HEK293 (cell line): ENCODE data around the gene SLC17A9.

Source experiments
- CTCF ChIA-PET: fragments of 350-600 bp; formaldehyde crosslinking; extraction: SDS; loops from one replicate; lab custom pipeline; 2021; ENCODE audit warnings: antibody characterized with exemption; lab: Yijun Ruan, JAX
- POLR2A ChIA-PET: fragments of 300-600 bp; formaldehyde crosslinking; extraction: SDS; loops from one replicate; lab custom pipeline; 2020; ENCODE audit warnings: antibody characterized with exemption, inconsistent platforms; lab: Yijun Ruan, JAX
- H3K27ac ChIP-seq: fragments of 200-500 bp; sonication (Bioruptor generic); 2 replicates; pipeline ENCODE4 v1.5.1; 2014; ENCODE audit warnings: low read depth, low read length, control low read depth, inconsistent platforms; ENCODE audit errors: extremely low read depth
- H3K36me3 ChIP-seq, 2 experiments: fragments of 200-500 bp in 1 of 2; sonication (Bioruptor generic) in 1 of 2; 1 replicate in 1 of 2; 2 replicates in 1 of 2; pipeline ENCODE4 v1.5.1; 2014 to 2017; ENCODE audit warnings: inconsistent platforms in 2 of 2, low read length in 2 of 2; ENCODE audit not compliant: control insufficient read depth in 2 of 2, insufficient read depth in 1 of 2
- H3K4me1 ChIP-seq: fragments of 200-500 bp; sonication (Bioruptor generic); 2 replicates; pipeline ENCODE4 v1.5.1; 2014; ENCODE audit warnings: mild to moderate bottlenecking, low read length, inconsistent platforms; ENCODE audit not compliant: control insufficient read depth, insufficient read depth
- H3K4me3 ChIP-seq: 2 replicates; pipeline ENCODE4 v1.5.1; 2011; ENCODE audit warnings: low read depth, mild to moderate bottlenecking, control low read depth, low read length, moderate library complexity
- H3K9me3 ChIP-seq: fragments of 200-500 bp; sonication (Bioruptor generic); 2 replicates; pipeline ENCODE4 v1.5.1; 2014; ENCODE audit warnings: low read depth, low read length, inconsistent platforms; ENCODE audit not compliant: control insufficient read depth, insufficient read depth
- BCL11B ChIP-seq: fragments of 450-650 bp; formaldehyde crosslinking; IDR thresholded peaks from 2 replicates; pipeline ENCODE4 v1.5.1; 2016; ENCODE audit warnings: low read depth, missing biosample characterization, missing genetic modification characterization
- GLI2 ChIP-seq: fragments of 450-650 bp; formaldehyde crosslinking; IDR thresholded peaks from 2 replicates; pipeline ENCODE4; 2017; ENCODE audit warnings: missing biosample characterization, missing genetic modification characterization, low read depth, borderline replicate concordance
- GLIS1 ChIP-seq: fragments of 450-650 bp; formaldehyde crosslinking; IDR thresholded peaks from 2 replicates; pipeline ENCODE4 v1.5.1; 2016; ENCODE audit warnings: missing biosample characterization, missing genetic modification characterization
- OVOL3 ChIP-seq: fragments of 450-650 bp; formaldehyde crosslinking; IDR thresholded peaks from 2 replicates; pipeline ENCODE4 v1.5.1; 2016; ENCODE audit warnings: missing biosample characterization, missing genetic modification characterization
- SCRT2 ChIP-seq: fragments of 450-650 bp; formaldehyde crosslinking; IDR thresholded peaks from 2 replicates; pipeline ENCODE4 v1.5.1; 2016; ENCODE audit warnings: missing biosample characterization, missing genetic modification characterization
- ZBTB1 ChIP-seq: fragments of 450-650 bp; formaldehyde crosslinking; IDR thresholded peaks from 2 replicates; pipeline ENCODE4 v1.5.1; 2016; ENCODE audit warnings: missing biosample characterization, missing genetic modification characterization
- ZNF112 ChIP-seq: fragments of 450-650 bp; formaldehyde crosslinking; IDR thresholded peaks from 2 replicates; pipeline ENCODE4 v1.5.0; 2017; ENCODE audit warnings: missing biosample characterization, missing genetic modification characterization
- ZNF157 ChIP-seq: fragments of 450-650 bp; formaldehyde crosslinking; IDR thresholded peaks from 2 replicates; pipeline ENCODE4 v1.5.1; 2016; ENCODE audit warnings: missing biosample characterization, missing genetic modification characterization
- ZNF571 ChIP-seq: fragments of 450-650 bp; formaldehyde crosslinking; IDR thresholded peaks from 2 replicates; pipeline ENCODE4 v1.5.0; 2017; ENCODE audit warnings: missing biosample characterization, missing genetic modification characterization
- ZNF776 ChIP-seq: fragments of 450-650 bp; formaldehyde crosslinking; IDR thresholded peaks from 2 replicates; pipeline ENCODE4 v1.5.0; 2017; ENCODE audit warnings: missing biosample characterization, missing genetic modification characterization, borderline replicate concordance
- TF ChIP-seq, protein P1 (sequence below): fragments of 450-650 bp; formaldehyde crosslinking; conservative IDR thresholded peaks from 2 replicates; pipeline ENCODE4 v1.5.1; 2016; ENCODE audit warnings: low read depth, missing biosample characterization, missing genetic modification characterization
- TF ChIP-seq, protein P2 (sequence below): fragments of 450-650 bp; formaldehyde crosslinking; IDR thresholded peaks from 2 replicates; pipeline ENCODE4 v1.5.1; 2016; ENCODE audit warnings: missing biosample characterization, missing genetic modification characterization
- TF ChIP-seq, protein P3 (sequence below): fragments of 450-650 bp; formaldehyde crosslinking; IDR thresholded peaks from 2 replicates; pipeline ENCODE4 v1.5.1; 2016; ENCODE audit warnings: missing biosample characterization, missing genetic modification characterization
- TF ChIP-seq, protein P4 (sequence below): fragments of 450-650 bp; formaldehyde crosslinking; IDR thresholded peaks from 2 replicates; pipeline ENCODE4 v1.5.1; 2016; ENCODE audit warnings: missing biosample characterization, missing genetic modification characterization

SLC17A9 gene

DNA sequence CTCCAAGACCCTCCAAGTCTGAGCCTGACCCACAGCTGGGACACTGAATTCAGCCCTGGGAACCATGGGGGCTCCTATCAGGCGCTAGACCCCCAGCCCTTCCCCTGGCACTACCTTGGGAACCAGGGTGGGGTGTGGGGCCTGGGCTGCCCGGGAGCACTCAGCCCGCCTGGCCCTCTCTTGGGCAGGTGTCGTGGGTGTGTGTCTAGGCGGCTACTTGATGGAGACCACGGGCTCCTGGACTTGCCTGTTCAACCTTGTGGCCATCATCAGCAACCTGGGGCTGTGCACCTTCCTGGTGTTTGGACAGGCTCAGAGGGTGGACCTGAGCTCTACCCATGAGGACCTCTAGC, 14.6 kb downstream of the SLC17A9 start:
- H3K4me3 ChIP-seq = no peak overlapping the region
- TF ChIP-seq, protein P1, sequence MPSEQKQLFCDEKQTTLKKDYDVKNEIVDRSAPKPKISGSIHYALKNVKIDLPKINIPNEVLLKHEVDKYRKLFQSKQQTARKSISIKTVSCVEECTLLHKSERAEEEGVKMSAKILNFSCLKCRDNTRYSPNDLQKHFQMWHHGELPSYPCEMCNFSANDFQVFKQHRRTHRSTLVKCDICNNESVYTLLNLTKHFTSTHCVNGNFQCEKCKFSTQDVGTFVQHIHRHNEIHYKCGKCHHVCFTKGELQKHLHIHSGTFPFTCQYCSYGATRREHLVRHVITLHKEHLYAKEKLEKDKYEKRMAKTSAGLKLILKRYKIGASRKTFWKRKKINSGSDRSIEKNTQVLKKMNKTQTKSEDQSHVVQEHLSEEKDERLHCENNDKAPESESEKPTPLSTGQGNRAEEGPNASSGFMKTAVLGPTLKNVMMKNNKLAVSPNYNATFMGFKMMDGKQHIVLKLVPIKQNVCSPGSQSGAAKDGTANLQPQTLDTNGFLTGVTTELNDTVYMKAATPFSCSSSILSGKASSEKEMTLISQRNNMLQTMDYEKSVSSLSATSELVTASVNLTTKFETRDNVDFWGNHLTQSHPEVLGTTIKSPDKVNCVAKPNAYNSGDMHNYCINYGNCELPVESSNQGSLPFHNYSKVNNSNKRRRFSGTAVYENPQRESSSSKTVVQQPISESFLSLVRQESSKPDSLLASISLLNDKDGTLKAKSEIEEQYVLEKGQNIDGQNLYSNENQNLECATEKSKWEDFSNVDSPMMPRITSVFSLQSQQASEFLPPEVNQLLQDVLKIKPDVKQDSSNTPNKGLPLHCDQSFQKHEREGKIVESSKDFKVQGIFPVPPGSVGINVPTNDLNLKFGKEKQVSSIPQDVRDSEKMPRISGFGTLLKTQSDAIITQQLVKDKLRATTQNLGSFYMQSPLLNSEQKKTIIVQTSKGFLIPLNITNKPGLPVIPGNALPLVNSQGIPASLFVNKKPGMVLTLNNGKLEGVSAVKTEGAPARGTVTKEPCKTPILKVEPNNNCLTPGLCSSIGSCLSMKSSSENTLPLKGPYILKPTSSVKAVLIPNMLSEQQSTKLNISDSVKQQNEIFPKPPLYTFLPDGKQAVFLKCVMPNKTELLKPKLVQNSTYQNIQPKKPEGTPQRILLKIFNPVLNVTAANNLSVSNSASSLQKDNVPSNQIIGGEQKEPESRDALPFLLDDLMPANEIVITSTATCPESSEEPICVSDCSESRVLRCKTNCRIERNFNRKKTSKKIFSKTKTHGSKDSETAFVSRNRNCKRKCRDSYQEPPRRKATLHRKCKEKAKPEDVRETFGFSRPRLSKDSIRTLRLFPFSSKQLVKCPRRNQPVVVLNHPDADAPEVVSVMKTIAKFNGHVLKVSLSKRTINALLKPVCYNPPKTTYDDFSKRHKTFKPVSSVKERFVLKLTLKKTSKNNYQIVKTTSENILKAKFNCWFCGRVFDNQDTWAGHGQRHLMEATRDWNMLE (tag by site-specific recombination) = no peak
- TF ChIP-seq ZNF776 (tag by site-specific recombination) (no peak), ZBTB1 (no peak), BCL11B (tag by site-specific recombination) (no peak)
- TF ChIP-seq, all 188 proteins: peak for 0
- H3K36me3 ChIP-seq = no peaks in the 10 kb centered on the region
- ChIA-PET POLR2A (no interaction called here), CTCF (no interaction called here)
- H3K9me3 ChIP-seq = no peaks in the 10 kb centered on the region
- no peaks in the 10 kb centered on the region for H3K4me1 ChIP-seq
- H3K27ac ChIP-seq = no peak overlapping the region

DNA sequence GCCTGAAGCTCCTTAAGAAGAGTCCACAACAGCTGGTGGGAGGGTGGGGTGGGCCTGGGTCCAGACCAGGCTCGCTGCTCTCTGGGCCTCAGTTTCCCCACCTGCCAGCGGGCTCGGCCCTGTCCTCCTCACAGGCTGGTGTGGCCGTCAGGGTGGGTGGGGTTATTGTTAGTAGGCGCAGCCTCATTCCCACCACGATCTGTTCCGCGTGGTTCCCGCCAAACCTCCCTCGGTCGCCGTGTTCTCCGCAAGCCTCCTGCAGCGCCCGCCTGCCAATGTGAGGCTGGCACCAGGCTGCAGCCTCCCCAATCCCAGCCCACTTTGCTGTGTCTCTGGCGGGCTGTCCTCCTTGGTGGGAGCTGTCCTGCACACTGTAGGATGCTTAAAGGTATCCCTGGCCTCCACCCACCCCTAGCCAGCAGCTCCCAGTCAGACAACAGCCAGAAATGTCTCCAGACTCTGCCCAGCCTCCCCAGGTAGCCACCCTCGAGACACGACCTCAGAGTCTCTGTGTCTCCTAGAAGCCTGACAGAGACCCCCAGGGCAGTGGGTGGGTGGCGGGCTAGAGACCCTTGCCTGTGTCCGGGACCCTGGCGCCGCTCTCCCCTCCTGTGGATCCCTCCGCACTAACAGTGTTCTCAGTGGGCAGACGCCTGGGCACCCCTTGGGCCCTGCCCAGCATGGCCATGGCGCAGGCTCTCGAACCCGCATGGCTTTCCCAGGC, 15.3 kb downstream of the SLC17A9 start:
- POLR2A ChIA-PET = no interaction called here
- no peaks in the 10 kb centered on the region for H3K36me3 ChIP-seq
- CTCF ChIA-PET = no interaction called here

DNA sequence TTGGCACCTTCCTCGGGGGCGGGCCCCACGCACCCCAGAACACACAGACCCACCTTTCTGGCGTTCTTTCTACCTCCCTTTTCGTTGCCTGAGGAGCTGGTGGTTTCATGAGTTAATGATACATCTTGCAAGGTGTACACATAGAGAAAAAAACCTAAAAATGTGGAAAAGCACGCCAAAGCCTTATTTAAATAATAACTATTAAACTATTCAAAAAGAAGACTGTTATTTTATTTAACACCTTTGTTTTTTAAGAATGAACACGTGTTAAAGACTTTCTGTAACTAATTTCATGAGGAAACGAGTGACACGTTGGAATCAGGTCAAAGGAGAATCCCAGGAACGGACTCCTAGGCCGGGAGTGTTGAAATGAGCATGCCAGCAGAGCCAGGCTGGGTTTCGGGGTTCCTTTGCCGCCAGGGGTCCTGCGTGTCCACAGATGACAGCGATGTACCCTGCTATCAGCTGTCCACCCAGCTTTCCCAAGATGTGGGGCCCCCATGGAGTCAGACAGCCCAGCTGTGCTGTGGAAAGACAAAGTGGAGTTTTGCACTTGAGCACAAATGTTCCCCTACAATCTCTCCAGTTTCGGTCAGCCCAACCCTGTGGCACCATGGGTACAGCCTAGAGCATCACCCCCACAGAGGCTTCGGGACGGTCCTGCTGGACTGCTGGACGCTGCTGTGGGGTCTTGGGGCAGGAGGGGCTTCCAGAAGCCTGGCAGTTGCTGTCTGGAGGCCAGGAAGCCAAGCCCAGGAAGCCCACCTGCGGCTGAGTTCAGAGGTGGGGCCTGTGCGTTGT, 16.1 kb downstream of the SLC17A9 start:
- TF ChIP-seq, protein P2, sequence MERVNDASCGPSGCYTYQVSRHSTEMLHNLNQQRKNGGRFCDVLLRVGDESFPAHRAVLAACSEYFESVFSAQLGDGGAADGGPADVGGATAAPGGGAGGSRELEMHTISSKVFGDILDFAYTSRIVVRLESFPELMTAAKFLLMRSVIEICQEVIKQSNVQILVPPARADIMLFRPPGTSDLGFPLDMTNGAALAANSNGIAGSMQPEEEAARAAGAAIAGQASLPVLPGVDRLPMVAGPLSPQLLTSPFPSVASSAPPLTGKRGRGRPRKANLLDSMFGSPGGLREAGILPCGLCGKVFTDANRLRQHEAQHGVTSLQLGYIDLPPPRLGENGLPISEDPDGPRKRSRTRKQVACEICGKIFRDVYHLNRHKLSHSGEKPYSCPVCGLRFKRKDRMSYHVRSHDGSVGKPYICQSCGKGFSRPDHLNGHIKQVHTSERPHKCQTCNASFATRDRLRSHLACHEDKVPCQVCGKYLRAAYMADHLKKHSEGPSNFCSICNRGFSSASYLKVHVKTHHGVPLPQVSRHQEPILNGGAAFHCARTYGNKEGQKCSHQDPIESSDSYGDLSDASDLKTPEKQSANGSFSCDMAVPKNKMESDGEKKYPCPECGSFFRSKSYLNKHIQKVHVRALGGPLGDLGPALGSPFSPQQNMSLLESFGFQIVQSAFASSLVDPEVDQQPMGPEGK (tag by site-specific recombination) = no peak
- no peak for TF ChIP-seq ZNF571
- TF ChIP-seq SCRT2 (tag by site-specific recombination) = peak; percentile 36; the same call in 1 of the 2 replicates
- Histone ChIP-seq H3K36me3 (no peaks in the 10 kb centered on the region), H3K9me3 (no peaks in the 10 kb centered on the region), H3K27ac (no peak overlapping the region), H3K4me1 (no peaks in the 10 kb centered on the region), H3K4me3 (no peak overlapping the region)
- CTCF ChIA-PET = no interaction called here
- POLR2A ChIA-PET = no interaction called here

More for the DNA sequence above, 15.3 kb downstream of the SLC17A9 start:
- no peak overlapping the region for H3K4me3 ChIP-seq
- H3K4me1 ChIP-seq = no peaks in the 10 kb centered on the region
- H3K27ac ChIP-seq = no peak overlapping the region
- H3K9me3 ChIP-seq = no peaks in the 10 kb centered on the region
- TF ChIP-seq, protein P3, sequence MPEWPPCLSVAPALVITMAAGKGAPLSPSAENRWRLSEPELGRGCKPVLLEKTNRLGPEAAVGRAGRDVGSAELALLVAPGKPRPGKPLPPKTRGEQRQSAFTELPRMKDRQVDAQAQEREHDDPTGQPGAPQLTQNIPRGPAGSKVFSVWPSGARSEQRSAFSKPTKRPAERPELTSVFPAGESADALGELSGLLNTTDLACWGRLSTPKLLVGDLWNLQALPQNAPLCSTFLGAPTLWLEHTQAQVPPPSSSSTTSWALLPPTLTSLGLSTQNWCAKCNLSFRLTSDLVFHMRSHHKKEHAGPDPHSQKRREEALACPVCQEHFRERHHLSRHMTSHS = no peak
- TF ChIP-seq GLI2 (tag by site-specific recombination) = no peak
- TF ChIP-seq OVOL3 = no peak
- TF ChIP-seq ZNF157 (tag by site-specific recombination) = no peak
- TF ChIP-seq, protein P4, sequence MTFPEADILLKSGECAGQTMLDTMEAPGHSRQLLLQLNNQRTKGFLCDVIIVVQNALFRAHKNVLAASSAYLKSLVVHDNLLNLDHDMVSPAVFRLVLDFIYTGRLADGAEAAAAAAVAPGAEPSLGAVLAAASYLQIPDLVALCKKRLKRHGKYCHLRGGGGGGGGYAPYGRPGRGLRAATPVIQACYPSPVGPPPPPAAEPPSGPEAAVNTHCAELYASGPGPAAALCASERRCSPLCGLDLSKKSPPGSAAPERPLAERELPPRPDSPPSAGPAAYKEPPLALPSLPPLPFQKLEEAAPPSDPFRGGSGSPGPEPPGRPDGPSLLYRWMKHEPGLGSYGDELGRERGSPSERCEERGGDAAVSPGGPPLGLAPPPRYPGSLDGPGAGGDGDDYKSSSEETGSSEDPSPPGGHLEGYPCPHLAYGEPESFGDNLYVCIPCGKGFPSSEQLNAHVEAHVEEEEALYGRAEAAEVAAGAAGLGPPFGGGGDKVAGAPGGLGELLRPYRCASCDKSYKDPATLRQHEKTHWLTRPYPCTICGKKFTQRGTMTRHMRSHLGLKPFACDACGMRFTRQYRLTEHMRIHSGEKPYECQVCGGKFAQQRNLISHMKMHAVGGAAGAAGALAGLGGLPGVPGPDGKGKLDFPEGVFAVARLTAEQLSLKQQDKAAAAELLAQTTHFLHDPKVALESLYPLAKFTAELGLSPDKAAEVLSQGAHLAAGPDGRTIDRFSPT (tag by site-specific recombination) = no peak
- no peak for TF ChIP-seq ZNF112 (tag by site-specific recombination)
- no peak for TF ChIP-seq GLIS1 (tag by site-specific recombination)
